HG02870 (cell line): ENCODE data around the gene PAX3.

Source experiments
- ATAC-seq: cut with Tn5 transposase; IDR thresholded peaks from one replicate; pipeline ENCODE4 v1.9.1; 2021; ENCODE audit warnings: mild to moderate bottlenecking, moderate library complexity; ENCODE audit not compliant: unreplicated experiment

The PAX3 gene

GRCh38 chr2:222271854-222272253 is 26.9 kb downstream of the PAX3 start:
- ATAC-seq: no peak

GRCh38 chr2:222270396-222270795 is 28.4 kb downstream of the PAX3 start:
- no peak for ATAC-seq

- ATAC-seq: no peak
Measured at GRCh38 chr2:222269132-222269531, 29.7 kb downstream of the PAX3 start.

GRCh38 chr2:222268311-222268990 is 30.3 kb downstream of the PAX3 start:
- no peak for ATAC-seq

GRCh38 chr2:222264791-222265320 is 33.9 kb downstream of the PAX3 start:
- ATAC-seq: no peak

- ATAC-seq: no peak
Measured at GRCh38 chr2:222261504-222261903, 37.3 kb downstream of the PAX3 start.

- ATAC-seq: no peak
Measured at GRCh38 chr2:222257645-222258044, 41.2 kb downstream of the PAX3 start.

GRCh38 chr2:222256250-222256649 is 42.5 kb downstream of the PAX3 start:
- no peak for ATAC-seq

- ATAC-seq: no peak
Measured at GRCh38 chr2:222255090-222255489, 43.7 kb downstream of the PAX3 start.

- no peak for ATAC-seq
Measured at GRCh38 chr2:222250313-222250712, 48.5 kb downstream of the PAX3 start.

- no peak for ATAC-seq
Measured at GRCh38 chr2:222249444-222249843, 49.4 kb downstream of the PAX3 start.

- no peak for ATAC-seq
Measured at GRCh38 chr2:222248818-222249217, 50.0 kb downstream of the PAX3 start.

- ATAC-seq: no peak
Measured at GRCh38 chr2:222248256-222248655, 50.5 kb downstream of the PAX3 start.

GRCh38 chr2:222242532-222242931 is 56.3 kb downstream of the PAX3 start:
- no peak for ATAC-seq

GRCh38 chr2:222241128-222241870 is 57.5 kb downstream of the PAX3 start:
- no peak for ATAC-seq

GRCh38 chr2:222240676-222241049 is 58.1 kb downstream of the PAX3 start:
- no peak for ATAC-seq

GRCh38 chr2:222239945-222240675 is 58.7 kb downstream of the PAX3 start:
- ATAC-seq: no peak

- no peak for ATAC-seq
Measured at GRCh38 chr2:222239091-222239490, 59.7 kb downstream of the PAX3 start.

GRCh38 chr2:222238072-222238471 is 60.7 kb downstream of the PAX3 start:
- ATAC-seq: no peak

- no peak for ATAC-seq
Measured at GRCh38 chr2:222232839-222233238, 66.0 kb downstream of the PAX3 start.

GRCh38 chr2:222232372-222232771 is 66.4 kb downstream of the PAX3 start:
- ATAC-seq: no peak

- no peak for ATAC-seq
Measured at GRCh38 chr2:222228054-222228453, 70.7 kb downstream of the PAX3 start.
